Measurements from ENCODE around the gene SMIM38. TPM values are rescaled to one million over a fixed set of nuclear protein-coding genes. Genes with fewer than 3 reads are reported as not detected.

The SMIM38 gene
- total RNA-seq, 6 experiments from 2014 or later: not detected

- H3K36me3 Mint-ChIP-seq (ENCODE audit: low read depth): peaks cover 20% of the 10 kb centered on the region
- H3K4me3 Mint-ChIP-seq: no peak overlapping the region
- no peak overlapping the region for H3K27ac Mint-ChIP-seq
- peaks cover 20% of the 10 kb centered on the region for H3K9me3 Mint-ChIP-seq
- no peaks in the 10 kb centered on the region for H3K4me1 Mint-ChIP-seq (ENCODE audit: low read depth)
- no peak for TF ChIP-seq CTCF (IDR thresholded peaks at IDR 0.05)
- DNase-seq: no peak
- peaks cover 24% of the 10 kb centered on the region for H3K27me3 Mint-ChIP-seq (ENCODE audit: insufficient read depth)
Observed at GRCh38 chr11:69114362-69114761, 41.4 kb upstream of the SMIM38 start.

GRCh38 chr11:69114811-69115523 is 40.8 kb upstream of the SMIM38 start:
- H3K27me3 Mint-ChIP-seq (ENCODE audit: insufficient read depth): peaks cover 21% of the 10 kb centered on the region
- H3K27ac Mint-ChIP-seq: no peak overlapping the region
- peaks cover 19% of the 10 kb centered on the region for H3K36me3 Mint-ChIP-seq (ENCODE audit: low read depth)
- H3K4me1 Mint-ChIP-seq (ENCODE audit: low read depth): no peaks in the 10 kb centered on the region
- no peak overlapping the region for H3K4me3 Mint-ChIP-seq
- DNase-seq: no peak
- H3K9me3 Mint-ChIP-seq: peaks cover 23% of the 10 kb centered on the region
- no peak for TF ChIP-seq CTCF (IDR thresholded peaks at IDR 0.05)

- TF ChIP-seq CTCF (IDR thresholded peaks at IDR 0.05): no peak
- DNase-seq: no peak
- Mint-ChIP-seq H3K9me3 (peaks cover 15% of the 10 kb centered on the region), H3K4me1 (ENCODE audit: low read depth) (no peaks in the 10 kb centered on the region), H3K27me3 (ENCODE audit: insufficient read depth) (peaks cover 14% of the 10 kb centered on the region), H3K4me3 (no peak overlapping the region), H3K27ac (no peak overlapping the region), H3K36me3 (ENCODE audit: low read depth) (peaks cover 10% of the 10 kb centered on the region)
Observed at GRCh38 chr11:69115586-69116560, 39.9 kb upstream of the SMIM38 start.

- Mint-ChIP-seq H3K9me3 (peaks cover 13% of the 10 kb centered on the region), H3K4me3 (no peak overlapping the region)
Observed at GRCh38 chr11:69116671-69117070, 39.1 kb upstream of the SMIM38 start.

GRCh38 chr11:69119190-69119589 is 36.5 kb upstream of the SMIM38 start:
- Mint-ChIP-seq H3K4me1 (ENCODE audit: low read depth) (peaks cover 18% of the 10 kb centered on the region), H3K27me3 (ENCODE audit: insufficient read depth) (peaks cover 7% of the 10 kb centered on the region), H3K27ac (no peak overlapping the region), H3K9me3 (peaks cover 13% of the 10 kb centered on the region), H3K36me3 (ENCODE audit: low read depth) (peaks cover 8% of the 10 kb centered on the region), H3K4me3 (no peak overlapping the region)
- TF ChIP-seq CTCF (IDR thresholded peaks at IDR 0.05): no peak
- DNase-seq: no peak

More at GRCh38 chr11:69116671-69117070, 39.1 kb upstream of the SMIM38 start:
- no peak for TF ChIP-seq CTCF (IDR thresholded peaks at IDR 0.05)
- H3K4me1 Mint-ChIP-seq (ENCODE audit: low read depth): no peaks in the 10 kb centered on the region
- H3K27me3 Mint-ChIP-seq (ENCODE audit: insufficient read depth): peaks cover 12% of the 10 kb centered on the region
- peaks cover 8% of the 10 kb centered on the region for H3K36me3 Mint-ChIP-seq (ENCODE audit: low read depth)
- no peak overlapping the region for H3K27ac Mint-ChIP-seq
- no peak for DNase-seq

All from HFFc6 (cell line).